Pons (tissue), 1 donor: Measurements from ENCODE around the gene RIN3.
A peak's percentile ranks its signal among the peaks of the same experiment; 100 is the strongest.
"Not testable (repeated sequence)": the region's sequence is repeated elsewhere in the genome, so short reads cannot be mapped to it uniquely, and the experiment has no call there.

Experiments
- DNase-seq: peaks from one replicate; pipeline ENCODE4 v3.0.0-alpha.2; 2016; ENCODE audit warnings: low spot score

RIN3 gene

GRCh38 chr14:92665661-92666110 is 152.1 kb downstream of the RIN3 start:
- no peak for DNase-seq

GRCh38 chr14:92666251-92666650 is 152.7 kb downstream of the RIN3 start:
- DNase-seq, result no peak

- DNase-seq, result no peak
Measured at GRCh38 chr14:92668276-92668973, 154.8 kb downstream of the RIN3 start.

- DNase-seq, result no peak
Measured at GRCh38 chr14:92670160-92670559, 156.6 kb downstream of the RIN3 start.

- DNase-seq, result no peak
Measured at GRCh38 chr14:92670643-92671366, 157.2 kb downstream of the RIN3 start.

GRCh38 chr14:92673601-92674150 is 160.1 kb downstream of the RIN3 start:
- no peak for DNase-seq

GRCh38 chr14:92675421-92675820 is 161.8 kb downstream of the RIN3 start:
- no peak for DNase-seq

- peak; percentile 44 for DNase-seq
Measured at GRCh38 chr14:92675976-92676375, 162.4 kb downstream of the RIN3 start.

GRCh38 chr14:92676403-92677086 is 163.0 kb downstream of the RIN3 start:
- no peak for DNase-seq

- DNase-seq, result peak; percentile 71
Measured at GRCh38 chr14:92677087-92677668, 163.6 kb downstream of the RIN3 start.

GRCh38 chr14:92677955-92678354 is 164.4 kb downstream of the RIN3 start:
- no peak for DNase-seq

GRCh38 chr14:92678766-92679165 is 165.2 kb downstream of the RIN3 start:
- no peak for DNase-seq

GRCh38 chr14:92679246-92679645 is 165.7 kb downstream of the RIN3 start:
- DNase-seq, result no peak

GRCh38 chr14:92680330-92680729 is 166.7 kb downstream of the RIN3 start:
- DNase-seq, result not testable (repeated sequence)

- peak; percentile 56 for DNase-seq
Measured at GRCh38 chr14:92680781-92681650, 167.4 kb downstream of the RIN3 start.

GRCh38 chr14:92683041-92683440 is 169.5 kb downstream of the RIN3 start:
- no peak for DNase-seq

GRCh38 chr14:92684801-92685560 is 171.4 kb downstream of the RIN3 start:
- DNase-seq, result no peak

- DNase-seq, result no peak
Measured at GRCh38 chr14:92685784-92686355, 172.3 kb downstream of the RIN3 start.

GRCh38 chr14:92686411-92686899 is 172.9 kb downstream of the RIN3 start:
- no peak for DNase-seq

GRCh38 chr14:92686900-92687427 is 173.4 kb downstream of the RIN3 start:
- peak; percentile 29 for DNase-seq
